NCI-H345 treated with DMSO at 0.1 percent for 48 hours (cell line): Measurements from ENCODE around the gene USP48.

Experiments used
- DNase-seq: peaks from one replicate; lab custom pipeline; 2025; ENCODE audit not compliant: unreplicated experiment; lab: John Stamatoyannopoulos, UW

USP48 gene

DNA sequence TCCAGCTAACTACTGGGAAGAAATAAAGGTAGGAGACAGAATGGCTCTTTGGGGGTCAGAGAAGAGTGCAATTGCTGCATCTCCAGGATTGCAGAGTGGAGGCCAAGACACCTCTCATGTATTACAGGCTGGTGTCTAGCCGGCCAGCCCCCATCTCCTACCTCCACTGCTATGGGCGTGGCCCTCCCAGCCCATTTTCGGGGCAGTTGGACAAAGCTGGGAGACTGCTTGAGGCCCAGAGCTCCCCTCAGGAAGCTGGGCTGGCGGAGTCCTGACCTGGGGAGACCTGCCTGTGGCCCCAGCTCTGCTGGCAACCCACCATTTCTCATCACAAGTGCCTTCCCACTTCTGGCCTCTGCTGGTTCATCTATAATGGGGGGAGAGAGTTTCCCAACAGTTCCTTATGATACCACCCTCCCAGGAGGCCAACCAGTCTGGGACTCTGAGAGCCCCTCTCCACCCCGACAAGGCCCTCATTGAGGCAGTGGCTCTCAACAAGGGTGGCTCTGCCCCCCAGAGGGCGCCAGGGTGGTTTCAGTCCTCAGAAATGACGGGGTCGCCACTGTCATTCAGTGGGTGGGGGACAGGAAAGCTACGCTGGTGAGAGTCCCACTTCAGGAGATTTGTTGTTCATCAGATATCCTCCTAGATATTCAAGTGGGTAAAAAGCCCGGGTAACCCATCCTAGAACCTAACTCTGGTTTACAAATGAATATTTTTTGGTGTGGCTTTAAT lies 125.3 kb downstream of the USP48 start:
- DNase-seq: no peak

DNA sequence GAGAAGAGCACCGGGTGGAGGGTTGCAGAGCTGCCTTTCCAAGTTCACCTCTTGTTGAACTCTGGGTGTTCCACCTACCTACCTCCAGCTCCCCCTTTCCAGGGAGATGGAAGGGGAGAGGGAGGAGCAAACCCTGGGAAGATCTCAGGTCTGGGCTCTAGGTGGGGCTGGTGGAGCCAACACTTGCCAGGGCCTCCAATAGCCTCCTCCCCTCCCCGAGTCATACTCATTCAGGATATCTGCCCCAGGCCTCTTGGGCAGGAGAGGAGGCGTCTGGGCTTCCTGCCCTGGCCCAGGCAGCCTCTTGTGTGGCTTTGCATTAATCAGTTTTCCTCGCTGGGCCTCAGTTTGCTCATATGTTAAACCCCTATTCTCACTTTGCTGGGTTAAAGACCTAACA lies 127.2 kb downstream of the USP48 start:
- no peak for DNase-seq

DNA sequence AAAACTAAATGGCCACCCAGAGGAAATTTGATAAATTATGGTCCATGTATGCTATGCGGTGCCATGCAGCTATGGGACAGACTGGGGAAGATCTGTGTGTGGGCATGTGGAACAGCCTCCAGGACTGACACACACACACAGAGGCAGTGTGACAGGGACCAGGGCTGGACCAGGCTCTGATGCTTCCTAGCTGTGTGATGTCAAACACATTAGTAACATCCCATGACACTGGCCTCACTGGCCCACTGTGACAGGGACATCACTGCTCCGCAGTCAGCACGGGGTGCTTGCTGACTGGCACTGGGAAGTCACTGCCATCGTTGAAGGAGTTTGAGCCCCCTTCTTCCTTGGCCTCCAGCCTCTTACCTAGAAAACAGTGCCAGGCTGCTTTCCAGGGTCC lies 127.7 kb downstream of the USP48 start:
- no peak for DNase-seq

DNA sequence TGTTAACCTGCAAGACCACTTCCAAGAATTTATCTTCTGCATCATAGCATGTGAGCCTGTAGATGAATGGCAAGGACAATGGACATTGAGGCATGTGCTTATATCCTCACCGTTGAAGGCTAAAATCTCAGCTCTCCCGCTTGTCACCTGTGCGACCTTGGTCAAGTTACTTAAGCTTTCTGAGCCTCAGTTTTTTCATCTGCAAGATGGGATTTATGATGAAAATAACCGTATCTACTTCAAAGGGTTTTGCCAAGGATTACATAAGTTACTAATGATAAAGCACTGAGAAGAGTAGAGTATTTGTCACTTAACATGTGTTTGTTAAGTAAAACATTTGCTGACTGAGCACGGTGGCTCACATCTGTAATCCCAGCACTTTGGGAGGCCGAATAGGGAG lies 128.7 kb downstream of the USP48 start:
- no peak for DNase-seq

DNA sequence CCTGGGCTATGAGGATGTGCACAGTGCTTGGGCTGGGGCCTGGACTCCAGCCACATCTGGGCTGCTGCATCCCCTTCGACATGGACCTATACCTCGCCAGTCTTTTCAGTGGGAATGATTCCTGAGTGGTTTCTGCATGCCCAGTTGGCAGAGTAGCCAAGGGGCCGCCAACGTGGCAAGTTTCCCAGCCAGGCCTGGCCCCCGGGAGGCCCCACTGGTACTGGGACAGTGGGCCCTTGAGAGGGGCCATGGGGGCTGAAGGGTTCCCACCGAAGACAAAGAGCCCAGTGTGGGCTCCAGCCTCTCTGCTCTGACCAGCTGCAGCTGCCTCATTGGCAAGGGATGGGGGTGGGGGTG lies 129.2 kb downstream of the USP48 start:
- DNase-seq: no peak

DNA sequence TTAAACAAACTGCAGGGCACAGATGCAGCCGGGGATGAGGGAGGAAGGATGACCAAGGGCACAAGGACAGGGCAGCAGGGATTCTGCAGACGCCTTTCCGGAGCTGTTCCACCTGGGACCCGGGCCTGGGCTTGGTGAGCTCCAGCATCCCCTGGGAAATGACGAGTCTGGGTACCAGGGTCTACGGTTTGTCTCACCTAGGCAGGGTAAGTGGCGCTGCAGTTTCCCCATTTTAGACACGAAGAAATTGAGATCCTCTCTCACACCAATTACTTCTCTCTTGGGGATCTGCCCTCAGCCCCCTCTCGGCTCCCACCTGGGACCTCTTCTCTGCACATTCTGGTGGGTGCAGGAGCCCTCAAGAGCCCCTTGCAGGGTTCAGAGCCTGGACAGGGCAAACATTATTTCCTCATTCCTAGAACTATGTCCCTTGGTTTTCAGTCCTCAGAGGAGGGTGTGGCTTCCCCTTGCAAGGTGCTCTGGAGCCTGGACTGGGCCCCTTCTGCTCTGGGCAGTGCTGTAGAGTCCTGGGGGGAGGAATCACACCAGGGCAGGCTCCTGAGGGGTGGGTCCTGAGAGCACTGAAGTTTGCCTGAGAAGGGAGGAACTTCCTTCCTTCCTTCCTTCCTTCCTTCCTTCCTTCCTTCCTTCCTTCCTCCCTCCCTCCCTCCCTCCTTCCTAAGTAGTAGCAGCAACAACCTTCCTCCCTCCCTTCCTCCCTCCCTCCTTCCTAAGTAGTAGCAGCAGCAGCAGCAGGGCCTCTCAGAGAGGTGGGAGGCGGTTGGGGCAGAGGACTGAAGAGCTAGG lies 129.8 kb downstream of the USP48 start:
- no peak for DNase-seq

DNA sequence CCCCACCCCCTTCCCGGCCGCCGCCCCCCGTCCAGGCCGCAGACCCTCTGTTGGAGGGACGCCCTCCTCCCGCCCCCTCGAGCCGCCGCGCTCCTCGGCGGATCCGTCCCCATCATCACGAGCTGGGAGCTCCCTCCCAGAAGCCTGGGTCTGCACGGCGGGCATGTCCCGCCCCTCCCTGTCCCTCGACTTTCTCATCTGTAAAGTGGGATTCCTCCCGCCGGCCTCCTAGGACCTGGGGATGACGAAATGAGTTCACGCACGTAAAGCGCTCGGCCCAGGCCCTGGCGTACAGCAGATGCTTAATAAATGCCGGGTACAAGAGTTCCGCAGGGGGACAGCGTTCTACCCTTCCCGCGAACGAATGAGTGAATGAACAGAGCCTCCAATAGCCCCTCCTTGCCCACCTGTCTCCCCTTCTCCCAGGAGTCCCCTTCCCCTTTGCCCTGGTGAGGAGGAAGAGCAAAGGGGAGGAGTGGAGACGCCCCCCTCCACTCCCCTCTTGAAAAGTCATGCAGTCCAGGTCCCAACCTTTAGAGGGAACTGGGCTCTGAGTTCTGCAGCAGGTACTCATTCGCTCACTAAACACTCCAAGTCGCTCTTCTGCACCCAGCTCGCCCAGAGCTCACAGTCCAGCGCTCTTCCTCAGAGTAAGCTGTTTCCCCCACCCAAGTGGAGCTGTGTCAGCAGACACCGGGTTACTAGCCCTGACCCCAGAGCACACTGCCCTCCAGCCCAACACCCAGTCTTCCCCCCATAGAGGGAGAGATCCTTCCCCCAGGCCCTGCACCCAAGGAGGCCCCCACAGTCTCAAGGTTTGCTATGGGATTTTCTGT lies 130.6 kb downstream of the USP48 start:
- DNase-seq: no peak

DNA sequence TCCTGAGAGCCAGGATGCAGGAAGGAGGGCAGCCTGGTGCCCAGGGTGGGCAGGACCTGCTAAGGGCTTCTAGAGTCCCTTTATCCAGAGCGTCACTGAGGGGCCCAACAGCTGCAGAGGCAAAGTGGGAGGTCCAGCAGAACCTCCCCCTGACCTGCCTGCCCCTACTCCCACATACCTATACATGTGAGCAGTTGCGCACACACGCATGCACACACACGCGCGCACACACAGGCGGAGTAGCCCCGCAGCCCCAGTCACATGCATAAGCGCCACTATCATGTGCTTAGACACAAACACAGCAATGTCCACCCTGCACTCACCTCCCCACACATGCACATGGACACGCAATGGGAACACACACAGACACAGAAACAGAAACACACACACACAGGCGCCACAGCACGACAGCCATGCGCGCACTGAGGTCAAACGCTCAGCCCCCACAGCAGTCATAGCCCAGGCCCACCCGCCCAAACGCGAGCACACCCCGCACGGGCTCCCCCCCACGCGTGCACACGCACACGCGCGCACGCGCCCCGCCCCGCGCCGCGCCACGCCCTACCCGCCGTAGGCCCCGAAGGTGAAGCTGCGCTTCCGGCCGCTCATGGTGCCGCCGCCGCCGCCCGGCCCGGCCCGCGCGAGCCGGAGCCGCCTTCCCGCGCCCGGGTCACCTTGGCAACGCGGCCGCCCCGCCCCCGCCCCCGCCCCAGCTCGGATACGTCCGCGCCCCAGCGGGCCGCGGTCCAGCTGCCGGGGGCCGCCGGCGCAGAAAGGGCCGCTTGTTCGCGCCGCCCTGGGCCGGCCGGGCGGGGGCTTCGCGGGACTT lies 131.5 kb downstream of the USP48 start:
- DNase-seq: no peak

DNA sequence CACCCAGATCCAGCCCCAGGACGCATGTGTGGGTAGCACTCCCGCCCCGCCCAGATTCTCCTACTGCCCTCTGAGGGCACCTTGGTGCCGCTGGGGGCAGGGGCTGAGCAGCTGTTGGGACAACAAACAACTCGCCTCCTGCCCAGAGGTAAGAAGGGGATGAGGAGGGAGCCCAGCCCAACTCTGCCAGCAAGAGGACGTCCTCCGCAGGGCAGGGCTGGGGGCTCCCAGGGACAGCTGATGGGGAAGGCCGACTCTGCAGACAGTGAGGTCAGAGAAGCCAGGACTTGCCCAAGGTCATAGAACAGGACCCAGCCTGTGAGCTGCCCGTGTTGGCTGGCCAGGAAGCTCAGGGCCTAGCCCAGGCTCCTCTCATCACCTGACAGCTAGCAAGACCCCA lies 132.5 kb downstream of the USP48 start:
- no peak for DNase-seq

DNA sequence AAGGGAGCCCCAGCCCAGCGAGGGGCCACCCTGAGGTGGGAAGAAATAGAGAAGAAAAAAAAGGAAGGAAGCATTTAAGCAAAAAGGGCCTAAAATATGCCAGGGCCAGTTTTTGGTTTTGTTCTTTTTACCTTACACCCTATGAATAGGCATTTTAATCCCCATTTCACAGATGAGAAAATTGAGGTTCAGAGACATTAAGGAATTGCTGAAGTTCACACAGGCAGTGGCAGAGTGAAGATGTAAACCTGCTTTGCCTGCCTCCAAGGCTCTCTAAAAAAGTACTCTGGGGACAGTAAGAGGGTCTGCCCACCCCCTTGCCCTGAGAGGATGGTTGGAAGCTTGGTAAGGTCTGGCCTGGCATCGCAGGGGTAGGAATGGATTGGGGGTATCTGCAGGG lies 133.6 kb downstream of the USP48 start:
- DNase-seq: no peak

DNA sequence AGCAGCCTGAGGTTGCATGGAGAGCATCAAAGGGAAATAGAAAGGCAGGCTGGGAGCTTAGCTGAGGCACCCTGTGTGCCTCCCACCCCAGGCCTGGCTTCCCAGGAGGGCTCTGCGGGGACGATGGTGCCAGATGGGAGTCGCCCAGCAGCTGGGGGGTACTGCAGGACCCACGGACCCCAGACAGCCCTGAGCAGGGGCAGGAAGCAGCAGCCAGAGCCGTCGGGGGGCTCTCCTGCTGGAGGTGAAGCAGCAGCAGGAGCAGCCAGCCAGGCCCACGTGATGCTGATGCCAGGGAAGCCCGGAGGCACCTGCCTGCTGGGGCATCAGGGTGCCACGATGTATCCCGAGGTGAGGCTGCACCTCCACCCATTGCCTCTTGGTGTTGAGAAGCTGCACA lies 134.2 kb downstream of the USP48 start:
- no peak for DNase-seq

DNA sequence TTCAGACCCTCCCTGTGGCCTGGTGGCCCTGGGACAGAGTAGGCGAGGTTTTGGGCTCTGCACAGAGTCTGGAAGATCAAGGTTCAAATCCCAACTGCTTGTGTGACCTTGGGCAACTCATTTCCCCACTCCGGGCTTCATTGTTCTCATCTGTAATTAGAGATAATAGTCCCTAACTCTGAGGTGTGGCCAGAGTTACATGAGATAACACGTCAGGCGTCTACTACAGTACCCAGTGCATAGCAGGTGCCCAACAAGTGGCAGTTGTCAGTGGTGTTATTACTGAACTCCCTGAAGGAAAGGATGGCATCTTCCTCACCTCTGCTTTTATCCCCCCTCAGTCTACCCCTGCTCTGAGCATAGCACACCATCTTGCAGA lies 134.6 kb downstream of the USP48 start:
- DNase-seq: no peak

DNA sequence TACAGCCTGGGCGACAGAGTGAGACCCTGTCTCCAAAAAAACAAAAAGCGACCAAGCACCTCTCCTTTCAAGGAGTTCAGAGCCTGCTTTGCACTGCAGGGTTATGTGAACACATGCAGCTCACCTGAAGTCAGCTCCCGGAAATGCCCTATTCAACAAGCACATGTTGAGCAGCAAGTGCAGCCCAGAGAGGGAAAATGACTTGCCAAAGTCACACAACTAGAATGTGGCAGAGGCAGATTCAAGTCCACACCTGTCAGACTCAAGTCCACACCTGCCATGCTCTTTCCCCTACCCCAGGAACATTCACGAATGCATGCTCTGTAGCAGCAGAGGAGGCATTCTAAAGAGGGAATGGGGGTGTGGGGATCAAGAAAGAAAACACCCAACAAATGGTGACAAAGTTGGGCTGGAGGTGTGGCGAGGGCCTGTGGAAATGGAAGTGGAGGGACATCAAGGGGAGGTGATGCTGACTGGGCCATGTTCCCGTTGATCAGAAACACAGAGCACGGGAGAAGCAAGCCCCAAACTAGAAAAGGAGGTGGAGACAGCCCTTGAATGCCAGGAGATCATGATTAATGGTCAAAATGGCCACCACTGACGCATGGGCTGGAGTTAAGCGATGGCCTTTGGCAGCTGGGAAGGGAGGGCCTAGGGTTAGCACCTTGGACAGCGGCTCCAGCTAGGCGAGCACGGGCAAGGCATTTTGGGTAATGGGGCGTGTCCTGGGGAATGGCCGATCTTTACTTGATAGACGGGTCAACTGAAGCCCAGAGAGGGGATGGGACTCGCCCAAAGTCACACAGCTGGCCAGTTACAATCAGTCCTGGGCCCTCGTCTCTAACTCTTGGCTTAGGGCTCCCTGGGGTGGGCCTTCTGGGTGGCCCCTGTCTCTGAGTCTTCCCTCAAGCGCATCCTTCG lies 135.3 kb downstream of the USP48 start:
- no peak for DNase-seq

DNA sequence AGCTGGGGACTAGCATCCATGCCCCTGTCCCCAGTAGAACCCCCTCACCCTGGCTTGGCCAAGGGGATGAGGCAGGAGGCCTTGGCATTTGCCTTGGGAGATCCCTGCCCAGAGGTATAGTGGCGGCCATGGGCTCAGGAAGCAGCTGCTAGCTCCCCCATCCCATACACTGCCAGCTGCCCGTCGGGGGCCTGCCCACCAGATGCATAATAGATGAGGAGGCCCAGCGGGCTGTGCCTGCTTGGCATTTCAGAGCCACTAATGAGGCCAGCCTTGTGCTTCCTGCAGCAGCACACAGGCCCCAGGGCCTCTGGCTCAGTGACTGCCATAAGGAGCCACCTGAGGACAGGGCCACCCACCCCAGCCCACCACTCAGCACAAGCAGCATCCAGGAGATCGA lies 137.4 kb downstream of the USP48 start:
- no peak for DNase-seq

DNA sequence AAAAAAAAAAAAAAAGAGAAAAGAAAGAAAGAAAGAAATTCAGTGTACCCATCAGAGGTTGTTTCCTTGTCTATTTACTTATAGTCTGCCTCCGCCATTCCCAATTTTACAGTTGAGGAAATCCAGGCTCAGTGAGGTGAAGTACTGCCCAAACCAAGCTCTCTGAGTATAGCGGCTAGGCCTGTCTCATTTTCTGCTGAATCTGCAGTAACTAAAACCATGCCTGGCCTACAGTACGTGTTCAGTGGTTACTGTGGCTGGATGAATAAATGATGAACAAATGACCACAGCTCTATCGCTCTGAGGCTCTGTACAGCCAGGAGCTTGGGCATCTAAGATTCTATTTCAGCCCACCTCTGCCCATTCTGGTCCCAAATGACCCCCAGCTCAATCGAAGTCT lies 138.0 kb downstream of the USP48 start:
- no peak for DNase-seq

DNA sequence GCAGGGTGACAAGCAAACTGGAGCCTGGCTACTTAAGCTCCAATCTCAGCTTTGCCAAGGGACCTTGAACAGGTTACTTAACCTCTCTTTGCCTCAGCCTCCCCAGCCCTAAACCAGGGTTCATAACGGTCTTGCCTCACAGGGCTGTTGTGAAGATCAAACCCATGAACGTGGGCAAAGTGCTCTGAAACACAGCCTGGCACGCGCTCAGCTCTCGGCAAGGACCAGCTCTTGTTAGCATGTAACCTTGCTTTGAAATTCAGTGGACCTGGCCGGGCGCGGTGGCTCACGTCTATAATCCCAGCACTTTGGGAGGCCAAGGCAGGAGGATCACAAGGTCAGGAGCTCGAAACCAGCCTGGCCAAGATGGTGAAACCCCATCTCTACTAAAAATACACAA lies 138.6 kb downstream of the USP48 start:
- DNase-seq: no peak

DNA sequence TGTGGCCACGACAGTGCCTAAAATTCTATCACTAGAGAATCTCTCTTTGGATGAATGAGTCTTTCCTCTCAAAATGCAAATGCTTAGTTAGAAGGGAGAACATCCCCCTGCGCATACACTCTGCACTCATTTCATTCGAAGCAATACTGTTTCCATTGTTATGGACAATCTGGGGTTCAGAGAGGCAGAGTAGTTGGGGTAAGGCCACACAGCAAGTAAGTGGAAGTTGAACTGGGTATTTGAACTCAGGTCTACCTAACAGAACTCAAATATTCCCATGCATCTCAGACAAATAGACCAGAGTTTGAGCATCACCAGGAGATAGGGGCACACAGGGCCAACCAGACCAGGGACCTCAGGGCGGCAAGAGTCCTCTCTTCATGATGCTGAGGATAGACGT lies 139.3 kb downstream of the USP48 start:
- DNase-seq: no peak

DNA sequence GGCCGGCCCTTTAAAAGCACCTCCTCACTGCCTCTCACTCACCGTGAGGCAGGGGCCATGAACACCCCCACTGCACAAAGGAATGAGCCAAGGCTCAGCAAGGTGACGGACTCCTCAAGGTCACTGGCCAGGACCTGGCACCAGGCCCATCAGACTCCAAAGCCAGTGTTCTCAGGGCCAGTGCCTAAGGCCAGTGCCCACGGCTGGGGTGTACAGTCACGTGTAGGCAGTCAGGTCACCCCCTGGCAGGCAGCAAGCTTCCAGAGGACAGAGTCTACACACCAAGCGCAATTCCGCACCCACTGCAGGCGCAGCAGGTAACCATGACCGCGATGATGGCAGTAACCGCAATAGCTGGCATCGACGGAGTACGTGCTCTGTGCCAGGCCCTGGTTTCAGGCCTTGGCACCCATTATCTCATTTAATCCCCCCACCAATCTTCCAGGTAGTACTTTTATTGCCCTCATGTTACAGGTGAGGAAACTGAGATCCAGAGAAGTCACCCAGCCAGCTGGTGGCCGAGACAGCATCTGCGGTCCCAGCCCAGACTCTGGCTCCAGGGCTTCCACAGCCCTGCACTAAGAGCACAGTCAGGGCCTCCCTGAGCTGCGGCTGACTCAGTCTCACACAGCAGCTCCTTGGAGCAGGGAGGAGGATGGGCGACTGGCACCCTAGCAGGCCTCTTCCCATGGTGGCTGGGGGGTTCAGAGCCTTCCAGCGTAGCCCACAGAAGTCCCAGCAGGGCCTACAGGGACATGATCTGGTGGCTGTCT lies 140.8 kb downstream of the USP48 start:
- no peak for DNase-seq

DNA sequence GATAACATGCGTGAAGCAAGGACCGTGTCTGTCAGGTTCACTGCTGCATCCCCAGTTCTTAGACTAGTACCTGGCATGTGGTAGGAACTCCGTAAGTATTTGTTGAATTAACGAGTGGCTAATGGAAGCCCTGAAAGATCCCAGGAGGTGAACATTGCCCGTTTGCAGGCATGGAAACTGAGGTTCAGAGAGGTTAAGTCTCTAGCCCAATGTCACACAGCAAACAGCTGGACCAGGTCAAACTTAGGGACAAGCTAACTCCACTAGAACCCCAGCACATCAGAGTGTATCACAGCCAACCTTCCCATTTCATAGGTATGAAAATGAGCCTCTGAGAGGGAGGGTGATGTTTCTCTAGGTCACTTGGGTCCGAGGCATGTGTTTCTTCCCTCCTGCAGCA lies 141.4 kb downstream of the USP48 start:
- no peak for DNase-seq
